DOHH2 (cell line): ENCODE measurements around the gene KDM6B.

Experiments
- H3F3A ChIP-seq: fragments of 200-600 bp; sonication (generic), shearing (Covaris generic); 2 replicates; pipeline ENCODE4 v1.6.0; 2016; ENCODE audit warnings: antibody characterized with exemption, mild to moderate bottlenecking; ENCODE audit not compliant: control insufficient read depth, insufficient read depth
- H3K27ac ChIP-seq: fragments of 200-600 bp; sonication (generic); 2 replicates; pipeline ENCODE4 v1.5.1; 2014; ENCODE audit warnings: low read depth, mild to moderate bottlenecking, low read length, moderate library complexity
- H3K27me3 ChIP-seq: fragments of 200-600 bp; sonication (generic); 2 replicates; pipeline ENCODE4 v1.6.1; 2014; ENCODE audit warnings: mild to moderate bottlenecking, low read length, mixed read lengths; ENCODE audit not compliant: control insufficient read depth
- H3K36me3 ChIP-seq: fragments of 200-600 bp; sonication (generic); 2 replicates; pipeline ENCODE4 v1.6.1; 2014; ENCODE audit warnings: mild to moderate bottlenecking, low read length, moderate library complexity, mixed read lengths; ENCODE audit not compliant: control insufficient read depth
- H3K4me1 ChIP-seq: fragments of 200-600 bp; sonication (generic); 2 replicates; pipeline ENCODE4 v1.6.1; 2014; ENCODE audit warnings: mild to moderate bottlenecking, low read length, mixed read lengths; ENCODE audit not compliant: control insufficient read depth
- H3K4me2 ChIP-seq: fragments of 200-600 bp; sonication (generic); 2 replicates; pipeline ENCODE4 v1.6.0; 2014; ENCODE audit warnings: mild to moderate bottlenecking, low read length, moderate library complexity
- H3K4me3 ChIP-seq: fragments of 200-600 bp; sonication (generic); 2 replicates; pipeline ENCODE4 v1.5.1; 2014; ENCODE audit warnings: mild to moderate bottlenecking, low read length, mixed read lengths
- H3K79me2 ChIP-seq: fragments of 200-600 bp; sonication (generic); 2 replicates; pipeline ENCODE4 v1.6.1; 2014; ENCODE audit warnings: mild to moderate bottlenecking, low read length, mixed read lengths; ENCODE audit not compliant: control insufficient read depth
- H3K9me2 ChIP-seq: fragments of 200-600 bp; sonication (generic); replicated peaks from 2 replicates; pipeline ENCODE4 v1.6.1; 2014; ENCODE audit warnings: mild to moderate bottlenecking, low read length, mixed read lengths; ENCODE audit not compliant: control insufficient read depth
- H3K9me3 ChIP-seq: fragments of 200-600 bp; sonication (generic); 2 replicates; pipeline ENCODE4 v1.6.1; 2014; ENCODE audit warnings: antibody characterized with exemption, low read length, mixed read lengths; ENCODE audit not compliant: control insufficient read depth, insufficient read depth
- H4K20me1 ChIP-seq: fragments of 200-600 bp; sonication (generic); 2 replicates; pipeline ENCODE4 v1.6.0; 2014; ENCODE audit warnings: low read depth, mild to moderate bottlenecking, antibody characterized with exemption, low read length, moderate library complexity; ENCODE audit not compliant: control insufficient read depth, insufficient read depth
- CTCF ChIP-seq: fragments of 200-600 bp; sonication (generic); IDR thresholded peaks from one replicate; pipeline ENCODE4 v1.5.1; 2014; ENCODE audit warnings: antibody characterized with exemption, mild to moderate bottlenecking, low read depth, low read length; ENCODE audit not compliant: poor library complexity, severe bottlenecking
- EZH2phosphoT487 ChIP-seq: fragments of 200-600 bp; sonication (generic); IDR thresholded peaks from 2 replicates; pipeline ENCODE4 v1.6.1; 2017; ENCODE audit warnings: borderline replicate concordance, mild to moderate bottlenecking, antibody characterized with exemption, low read length, moderate library complexity, mixed read lengths

Gene KDM6B

GRCh38 chr17:7846063-7846735 is 12.2 kb downstream of the KDM6B start:
- Histone ChIP-seq H3K27ac (no peak overlapping the region), H3K9me3 (no peaks in the 10 kb centered on the region), H3K79me2 (peaks cover 53% of the 10 kb centered on the region), H3K4me3 (no peak overlapping the region), H4K20me1 (peaks cover 8% of the 10 kb centered on the region; the same call in 1 of the 2 replicates), H3F3A (peaks cover 30% of the 10 kb centered on the region), H3K4me2 (no peak overlapping the region), H3K27me3 (no peaks in the 10 kb centered on the region), H3K9me2 (no peaks in the 10 kb centered on the region), H3K36me3 (peaks cover 78% of the 10 kb centered on the region), H3K4me1 (peaks cover 23% of the 10 kb centered on the region)
- no peak for TF ChIP-seq CTCF
- no peak for TF ChIP-seq EZH2phosphoT487

- peaks cover 29% of the 10 kb centered on the region for H3K4me1 ChIP-seq
- H3K4me3 ChIP-seq: no peak overlapping the region
- H3K4me2 ChIP-seq: no peak overlapping the region
- peaks cover 28% of the 10 kb centered on the region for H3F3A ChIP-seq
- peaks cover 9% of the 10 kb centered on the region; the same call in 1 of the 2 replicates for H4K20me1 ChIP-seq
- H3K36me3 ChIP-seq: peaks cover 78% of the 10 kb centered on the region
- no peak overlapping the region for H3K27ac ChIP-seq
- no peaks in the 10 kb centered on the region for H3K9me3 ChIP-seq
- H3K27me3 ChIP-seq: no peaks in the 10 kb centered on the region
- H3K79me2 ChIP-seq: peaks cover 47% of the 10 kb centered on the region
- H3K9me2 ChIP-seq: no peaks in the 10 kb centered on the region
- TF ChIP-seq CTCF (no peak), EZH2phosphoT487 (no peak)
Observed at GRCh38 chr17:7846765-7847661, 13.0 kb downstream of the KDM6B start.

GRCh38 chr17:7848131-7848579 is 14.1 kb downstream of the KDM6B start:
- Histone ChIP-seq H4K20me1 (peaks cover 14% of the 10 kb centered on the region; the same call in 1 of the 2 replicates), H3K79me2 (peaks cover 54% of the 10 kb centered on the region), H3K27ac (no peak overlapping the region), H3K9me3 (no peaks in the 10 kb centered on the region), H3K4me3 (no peak overlapping the region), H3K4me2 (no peak overlapping the region), H3K4me1 (peaks cover 32% of the 10 kb centered on the region), H3F3A (peaks cover 19% of the 10 kb centered on the region), H3K9me2 (no peaks in the 10 kb centered on the region), H3K36me3 (peaks cover 87% of the 10 kb centered on the region), H3K27me3 (no peaks in the 10 kb centered on the region)
- TF ChIP-seq EZH2phosphoT487 (no peak), CTCF (no peak)
